Endodermal cell (in vitro differentiated cells): ENCODE results near the gene PLCH2. TPM values are rescaled to one million over a fixed set of nuclear protein-coding genes. Genes with fewer than 3 reads are reported as not detected.

ENCODE experiments used
- DNase-seq: peaks from one replicate; pipeline ENCODE4 v3.0.0-alpha.2; 2017
- H3K27ac ChIP-seq: 2 replicates; pipeline ENCODE4 v1.5.1; 2013; ENCODE audit warnings: mild to moderate bottlenecking, low read depth, low read length, moderate library complexity
- H3K27me3 ChIP-seq: 2 replicates; pipeline ENCODE4 v1.6.1; 2013; ENCODE audit warnings: mild to moderate bottlenecking, low read length, moderate library complexity; ENCODE audit not compliant: insufficient read depth, control insufficient read depth, poor library complexity, severe bottlenecking
- H3K36me3 ChIP-seq: 2 replicates; pipeline ENCODE4 v1.7.0; 2013; ENCODE audit warnings: mild to moderate bottlenecking, low read length, moderate library complexity; ENCODE audit not compliant: control insufficient read depth, insufficient read depth
- H3K4me1 ChIP-seq: one replicate; pipeline ENCODE4 v1.7.0; 2013; ENCODE audit warnings: low read length; ENCODE audit not compliant: control insufficient read depth, insufficient read depth
- H3K4me3 ChIP-seq: 2 replicates; pipeline ENCODE4 v1.5.1; 2013; ENCODE audit warnings: mild to moderate bottlenecking, low read length, moderate library complexity
- H3K9ac ChIP-seq: 2 replicates; pipeline ENCODE4 v1.6.1; 2013; ENCODE audit warnings: mild to moderate bottlenecking, low read length, moderate library complexity; ENCODE audit not compliant: poor library complexity, severe bottlenecking; ENCODE audit errors: extremely low read depth
- H3K9me3 ChIP-seq: 2 replicates; pipeline ENCODE4 v1.6.1; 2013; ENCODE audit warnings: mild to moderate bottlenecking, low read length, moderate library complexity; ENCODE audit not compliant: control insufficient read depth
- H3K27ac Mint-ChIP-seq: 2 replicates; pipeline ENCODE4 v1.8.0; 2020; ENCODE audit warnings: mixed read lengths
- H3K27me3 Mint-ChIP-seq: 2 replicates; pipeline ENCODE4 v1.8.0; 2021; ENCODE audit warnings: mild to moderate bottlenecking, mixed read lengths; ENCODE audit not compliant: insufficient read depth
- H3K36me3 Mint-ChIP-seq: 2 replicates; pipeline ENCODE4 v1.8.0; 2020; ENCODE audit warnings: low read depth, mixed read lengths
- H3K4me1 Mint-ChIP-seq: 2 replicates; pipeline ENCODE4 v1.8.0; 2020; ENCODE audit warnings: mixed read lengths
- H3K4me3 Mint-ChIP-seq: 2 replicates; pipeline ENCODE4 v1.8.0; 2020; ENCODE audit warnings: mild to moderate bottlenecking, moderate library complexity, mixed read lengths
- H3K9me3 Mint-ChIP-seq: 2 replicates; pipeline ENCODE4 v1.8.0; 2020; ENCODE audit warnings: mild to moderate bottlenecking, mixed read lengths
- CTCF ChIP-seq: fragments of 200-600 bp; sonication (generic); conservative IDR thresholded peaks from 2 replicates; pipeline ENCODE4 v1.5.0; 2021; ENCODE audit warnings: antibody characterized with exemption, mild to moderate bottlenecking
- WGBS, 2 experiments: methylation state at CpG; one replicate each; pipeline versions ENCODE4 v1.1.5 to v1.1.7; 2013; ENCODE audit warnings: missing lambda C conversion rate in 2 of 2, mixed read lengths in 1 of 2; ENCODE audit not compliant: insufficient coverage in 1 of 2, insufficient read length in 1 of 2; 5-methylcytosine and 5-hydroxymethylcytosine counted together
- total RNA-seq, 2 donors: library from RNA; stranded (reverse); fragmentation: NEBNext Ultra II Directional in 1 of 2; extraction: Animal tissue kit (Norgen Biotek cat#: 25700) in 1 of 2; gene quantifications; 2 replicates in 1 of 2; 3 replicates in 1 of 2; pipeline ENCODE4 v1.2.1, GENCODE V29; 2021

The PLCH2 gene
- total RNA-seq, 2 donors from 2014 or later: 0.18 to 0.31 TPM

GRCh38 chr1:2430592-2430973, 45.5 kb upstream of the PLCH2 start:
- Histone ChIP-seq H3K9ac (no peak overlapping the region), H3K4me3 (no peak overlapping the region), H3K36me3 (no peaks in the 10 kb centered on the region), H3K27ac (no peak overlapping the region), H3K9me3 (no peaks in the 10 kb centered on the region), H3K4me1 (no peaks in the 10 kb centered on the region), H3K27me3 (no peaks in the 10 kb centered on the region)
- DNase-seq: no peak
- peaks cover 3% of the 10 kb centered on the region for H3K27me3 Mint-ChIP-seq
- TF ChIP-seq CTCF: no peak
- no peak overlapping the region for H3K27ac Mint-ChIP-seq
- H3K9me3 Mint-ChIP-seq: peaks cover 11% of the 10 kb centered on the region
- no peaks in the 10 kb centered on the region for H3K36me3 Mint-ChIP-seq
- H3K4me3 Mint-ChIP-seq: no peak overlapping the region
- no peaks in the 10 kb centered on the region for H3K4me1 Mint-ChIP-seq
- 90 to 93% methylated on average over 9 to 10 of the region's 10 CpGs for WGBS, 2 experiments

- no peaks in the 10 kb centered on the region for H3K9me3 ChIP-seq
- H3K9me3 Mint-ChIP-seq: peaks cover 11% of the 10 kb centered on the region
- no peaks in the 10 kb centered on the region for H3K4me1 ChIP-seq
- H3K27ac ChIP-seq: no peak overlapping the region
- DNase-seq: no peak
- H3K27me3 ChIP-seq: no peaks in the 10 kb centered on the region
- WGBS, 2 experiments: 90 to 91% methylated on average over 14 to 16 of the region's 16 CpGs
- TF ChIP-seq CTCF: no peak
- peaks cover 3% of the 10 kb centered on the region for H3K27me3 Mint-ChIP-seq
- no peaks in the 10 kb centered on the region for H3K4me1 Mint-ChIP-seq
- H3K36me3 ChIP-seq: no peaks in the 10 kb centered on the region
- H3K9ac ChIP-seq: no peak overlapping the region
- H3K27ac Mint-ChIP-seq: no peak overlapping the region
- H3K4me3 Mint-ChIP-seq: no peak overlapping the region
- no peaks in the 10 kb centered on the region for H3K36me3 Mint-ChIP-seq
- no peak overlapping the region for H3K4me3 ChIP-seq
Observed at GRCh38 chr1:2431103-2431502, 45.0 kb upstream of the PLCH2 start.

- Mint-ChIP-seq H3K9me3 (peaks cover 11% of the 10 kb centered on the region), H3K36me3 (no peaks in the 10 kb centered on the region), H3K4me1 (no peaks in the 10 kb centered on the region), H3K27ac (no peak overlapping the region), H3K27me3 (peaks cover 3% of the 10 kb centered on the region), H3K4me3 (no peak overlapping the region)
- Histone ChIP-seq H3K9ac (no peak overlapping the region), H3K9me3 (no peaks in the 10 kb centered on the region), H3K4me3 (no peak overlapping the region), H3K27ac (no peak overlapping the region), H3K36me3 (no peaks in the 10 kb centered on the region), H3K4me1 (no peaks in the 10 kb centered on the region), H3K27me3 (no peaks in the 10 kb centered on the region)
- WGBS, 2 experiments: 79 to 80% methylated on average over 5 to 10 of the region's 10 CpGs
- no peak for TF ChIP-seq CTCF
- no peak for DNase-seq
Observed at GRCh38 chr1:2431518-2431917, 44.6 kb upstream of the PLCH2 start.
